OCI-LY1 (cell line): Measurements from ENCODE around the gene SLC25A18.

Source experiments
- CTCF ChIP-seq: fragments of 200-600 bp; sonication (generic), shearing (Covaris generic); IDR thresholded peaks from 2 replicates; pipeline ENCODE4 v1.5.1; 2017; ENCODE audit warnings: mild to moderate bottlenecking, antibody characterized with exemption, low read length, moderate library complexity, mixed read lengths
- EZH2 ChIP-seq: fragments of 200-600 bp; sonication (generic), shearing (Covaris generic); IDR thresholded peaks from 2 replicates; pipeline ENCODE4 v1.8.0; 2017; ENCODE audit warnings: borderline replicate concordance, mixed run types, mild to moderate bottlenecking, antibody characterized with exemption, low read length, moderate library complexity, mixed read lengths

- no peak for TF ChIP-seq CTCF
- TF ChIP-seq EZH2: no peak
Measured at GRCh38 chr22:17576470-17576869, 13.2 kb downstream of the SLC25A18 start.
